ENCODE data around the gene CLNS1A. TPM values are rescaled to one million over a fixed set of nuclear protein-coding genes. Genes with fewer than 3 reads are reported as not detected.

The CLNS1A gene
- total RNA-seq, 4 donors from 2014 or later: 56.7 to 92.3 (median 68.9) TPM

DNA sequence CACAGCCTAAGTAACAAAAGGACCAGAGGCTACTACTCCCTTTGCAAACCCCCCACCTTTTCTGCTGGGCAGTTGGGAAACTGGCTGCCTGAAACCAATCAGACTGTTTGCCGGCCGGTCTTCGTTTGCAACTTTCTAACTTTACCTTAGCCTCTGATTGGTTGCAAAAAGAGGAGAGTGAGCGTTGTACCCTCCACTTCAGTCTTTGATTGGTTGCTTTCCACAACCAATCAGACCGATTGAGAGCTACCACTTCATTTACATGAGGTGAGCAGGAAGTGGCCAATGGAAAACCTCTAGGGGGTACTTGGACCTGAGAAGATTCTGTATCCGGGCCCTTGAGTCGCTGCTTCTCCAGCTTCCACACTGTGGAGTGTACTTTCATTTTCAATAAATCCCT, 18.8 kb upstream of the CLNS1A start:
- DNase-seq (ENCODE audit: low spot score in 2 of 2): no peak
- 81 to 86% methylated on average over 7 of the region's 7 CpGs for WGBS, 2 donors
- Histone ChIP-seq H3K4me1 (no peaks in the 10 kb centered on the region), H3K9me3 (no peaks in the 10 kb centered on the region), H3K4me3 (no peak overlapping the region), H3K27ac (no peak overlapping the region), H3K36me3 (no peaks in the 10 kb centered on the region), H3K27me3 (no peaks in the 10 kb centered on the region)
- TF ChIP-seq CTCF (IDR thresholded peaks at IDR 0.05): no peak
- no peak for TF ChIP-seq EP300 (IDR thresholded peaks at IDR 0.05)
- TF ChIP-seq POLR2A (IDR thresholded peaks at IDR 0.05): no peak

- TF ChIP-seq CTCF (IDR thresholded peaks at IDR 0.05): no peak
- no peak for TF ChIP-seq EP300 (IDR thresholded peaks at IDR 0.05)
- no peak for TF ChIP-seq POLR2A (IDR thresholded peaks at IDR 0.05)
- Histone ChIP-seq H3K36me3 (no peaks in the 10 kb centered on the region), H3K9me3 (no peaks in the 10 kb centered on the region), H3K27me3 (no peaks in the 10 kb centered on the region), H3K27ac (no peak overlapping the region), H3K4me1 (no peaks in the 10 kb centered on the region), H3K4me3 (no peak overlapping the region)
- no peak for DNase-seq (ENCODE audit: low spot score in 2 of 2)
- 64 to 73% methylated on average over 4 of the region's 4 CpGs for WGBS, 2 donors
Measured at GRCh38 chr11:77654770-77655434, 17.3 kb upstream of the CLNS1A start.

DNA sequence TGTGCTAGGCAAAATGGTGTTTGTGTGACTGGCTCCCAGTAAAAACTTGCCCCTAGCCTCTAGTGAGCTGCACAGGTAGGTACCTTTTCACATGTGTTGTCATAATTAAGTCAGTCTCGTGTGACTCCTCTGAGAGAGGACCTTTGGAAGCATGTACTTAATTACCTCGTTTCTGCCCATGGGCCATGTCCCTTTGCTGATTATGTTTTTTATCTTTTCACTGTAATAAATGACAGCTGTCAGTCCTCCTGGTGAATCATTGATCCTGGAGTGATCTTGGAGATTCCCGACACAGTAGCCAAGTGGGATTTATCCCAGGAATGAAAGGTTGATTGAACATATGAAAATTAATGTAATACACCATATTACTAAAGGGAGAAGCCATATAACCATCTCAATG, 12.5 kb upstream of the CLNS1A start:
- H3K9me3 ChIP-seq: no peaks in the 10 kb centered on the region
- 66 to 74% methylated on average over 3 of the region's 3 CpGs for WGBS, 2 donors
- DNase-seq (ENCODE audit: low spot score in 2 of 2): no peak
- H3K4me3 ChIP-seq: no peak overlapping the region
- no peaks in the 10 kb centered on the region for H3K27me3 ChIP-seq
- H3K4me1 ChIP-seq: no peaks in the 10 kb centered on the region
- H3K27ac ChIP-seq: no peak overlapping the region
- no peaks in the 10 kb centered on the region for H3K36me3 ChIP-seq
- TF ChIP-seq POLR2A (IDR thresholded peaks at IDR 0.05) (no peak), EP300 (IDR thresholded peaks at IDR 0.05) (no peak), CTCF (IDR thresholded peaks at IDR 0.05) (no peak)

- TF ChIP-seq CTCF (IDR thresholded peaks at IDR 0.05) (no peak), POLR2A (IDR thresholded peaks at IDR 0.05) (no peak)
- no peaks in the 10 kb centered on the region for H3K27me3 ChIP-seq
- H3K4me1 ChIP-seq: no peaks in the 10 kb centered on the region
- WGBS, 2 donors: 71 to 73% methylated on average over 3 of the region's 3 CpGs
- no peak overlapping the region for H3K27ac ChIP-seq
- no peak overlapping the region for H3K4me3 ChIP-seq
- H3K36me3 ChIP-seq: no peaks in the 10 kb centered on the region
- no peaks in the 10 kb centered on the region for H3K9me3 ChIP-seq
- no peak for DNase-seq (ENCODE audit: low spot score in 2 of 2)
Measured at GRCh38 chr11:77647654-77648305, 10.2 kb upstream of the CLNS1A start.

DNA sequence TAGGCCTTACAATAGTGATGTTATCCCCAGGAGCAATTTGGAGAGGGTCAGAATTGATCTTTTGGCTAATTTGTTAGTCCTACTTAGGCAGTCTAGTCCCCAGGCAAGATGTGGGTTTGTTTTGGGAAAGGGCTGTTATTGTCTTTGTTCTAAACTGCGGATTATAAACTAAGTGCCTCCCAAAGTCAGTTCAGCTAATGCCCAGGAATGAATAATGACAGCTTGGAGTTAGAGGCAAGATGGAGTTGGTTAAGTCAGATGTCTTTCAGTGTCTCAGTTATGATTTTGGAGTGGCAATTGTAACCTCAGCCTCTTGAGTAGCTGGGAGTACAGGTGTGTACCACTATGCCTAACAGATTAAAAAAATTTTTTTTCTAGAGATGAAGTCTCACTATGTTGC, 7.3 kb upstream of the CLNS1A start:
- no peak for TF ChIP-seq EP300 (IDR thresholded peaks at IDR 0.05)
- 67 to 82% methylated on average over 1 of the region's 1 CpG for WGBS, 2 donors
- DNase-seq (ENCODE audit: low spot score in 2 of 2): no peak

More for the DNA sequence above, 7.3 kb upstream of the CLNS1A start:
- Histone ChIP-seq H3K9me3 (no peaks in the 10 kb centered on the region), H3K27ac (no peak overlapping the region), H3K4me3 (no peak overlapping the region), H3K4me1 (no peaks in the 10 kb centered on the region), H3K27me3 (no peaks in the 10 kb centered on the region), H3K36me3 (no peaks in the 10 kb centered on the region)
